Measurements from ENCODE around the gene SULT4A1. TPM values are rescaled to one million over a fixed set of nuclear protein-coding genes. Genes with fewer than 3 reads are reported as not detected.

Gene SULT4A1
- total RNA-seq, 2 donors from 2014 or later: 0.12 TPM; not detected in 1

- H3K27ac ChIP-seq: no peak overlapping the region
- peaks cover 0 to 5% of the 10 kb centered on the region in 2 donors for H3K27me3 ChIP-seq
- TF ChIP-seq CTCF (IDR thresholded peaks at IDR 0.05): no peak
- H3K4me3 ChIP-seq: no peak overlapping the region
- DNase-seq (ENCODE audit: low spot score): no peak
- H3K36me3 ChIP-seq: no peaks in the 10 kb centered on the region
- H3K9me3 ChIP-seq: peaks cover 0 to 14% of the 10 kb centered on the region in 2 donors
- peaks cover 0 to 5% of the 10 kb centered on the region in 2 donors for H3K4me1 ChIP-seq
Observed at GRCh38 chr22:43860831-43861230, 1.5 kb downstream of the SULT4A1 start.

GRCh38 chr22:43860126-43860525 lies 2.2 kb downstream of the SULT4A1 start:
- H3K27me3 ChIP-seq: peaks cover 0 to 5% of the 10 kb centered on the region in 2 donors
- DNase-seq (ENCODE audit: low spot score): no peak
- no peaks in the 10 kb centered on the region for H3K36me3 ChIP-seq
- H3K4me3 ChIP-seq: no peak overlapping the region
- H3K4me1 ChIP-seq: peaks cover 0 to 5% of the 10 kb centered on the region in 2 donors
- H3K9me3 ChIP-seq: peaks cover 0 to 14% of the 10 kb centered on the region in 2 donors
- no peak overlapping the region for H3K27ac ChIP-seq
- no peak for TF ChIP-seq CTCF (IDR thresholded peaks at IDR 0.05)

- Histone ChIP-seq H3K27me3 (peaks cover 0 to 5% of the 10 kb centered on the region in 2 donors), H3K4me1 (peaks cover 0 to 5% of the 10 kb centered on the region in 2 donors), H3K9me3 (peaks cover 0 to 14% of the 10 kb centered on the region in 2 donors), H3K27ac (no peak overlapping the region), H3K36me3 (no peaks in the 10 kb centered on the region), H3K4me3 (no peak overlapping the region)
- no peak for DNase-seq (ENCODE audit: low spot score)
- TF ChIP-seq CTCF (IDR thresholded peaks at IDR 0.05): no peak
Observed at GRCh38 chr22:43859621-43860020, 2.7 kb downstream of the SULT4A1 start.

GRCh38 chr22:43859176-43859575 lies 3.1 kb downstream of the SULT4A1 start:
- peaks cover 0 to 5% of the 10 kb centered on the region in 2 donors for H3K4me1 ChIP-seq
- DNase-seq (ENCODE audit: low spot score): no peak
- H3K4me3 ChIP-seq: no peak overlapping the region
- peaks cover 0 to 5% of the 10 kb centered on the region in 2 donors for H3K27me3 ChIP-seq
- H3K9me3 ChIP-seq: peaks cover 0 to 14% of the 10 kb centered on the region in 2 donors
- no peaks in the 10 kb centered on the region for H3K36me3 ChIP-seq
- no peak overlapping the region for H3K27ac ChIP-seq
- TF ChIP-seq CTCF (IDR thresholded peaks at IDR 0.05): no peak

- H3K4me3 ChIP-seq: no peak overlapping the region
- peaks cover 0 to 5% of the 10 kb centered on the region in 2 donors for H3K4me1 ChIP-seq
- no peaks in the 10 kb centered on the region for H3K36me3 ChIP-seq
- H3K9me3 ChIP-seq: peaks cover 0 to 14% of the 10 kb centered on the region in 2 donors
- no peak overlapping the region for H3K27ac ChIP-seq
- H3K27me3 ChIP-seq: peaks cover 0 to 5% of the 10 kb centered on the region in 2 donors
- no peak for TF ChIP-seq CTCF (IDR thresholded peaks at IDR 0.05)
- DNase-seq (ENCODE audit: low spot score): no peak
Observed at GRCh38 chr22:43858156-43858895, 4.0 kb downstream of the SULT4A1 start.
